ACC112 (cell line): Measurements from ENCODE around the gene FN1.

Source experiments
- H2AFZ ChIP-seq: fragments of 200-600 bp; sonication (generic); one replicate; pipeline ENCODE4 v1.6.0; 2017; ENCODE audit warnings: antibody characterized with exemption, low read length; ENCODE audit not compliant: unreplicated experiment
- H3K27ac ChIP-seq: fragments of 200-600 bp; sonication (generic); 2 replicates; pipeline ENCODE4 v1.5.1; 2014; ENCODE audit warnings: low read depth, mild to moderate bottlenecking, antibody characterized with exemption, low read length, moderate library complexity
- H3K27me3 ChIP-seq: fragments of 200-600 bp; sonication (generic); 2 replicates; pipeline ENCODE4 v1.6.1; 2014; ENCODE audit warnings: mild to moderate bottlenecking, antibody characterized with exemption, low read length, moderate library complexity, mixed read lengths; ENCODE audit not compliant: insufficient read depth
- H3K36me3 ChIP-seq: fragments of 200-600 bp; sonication (generic); 2 replicates; pipeline ENCODE4 v1.6.1; 2016; ENCODE audit warnings: mild to moderate bottlenecking, antibody characterized with exemption, low read length, moderate library complexity, mixed read lengths; ENCODE audit not compliant: insufficient read depth
- H3K4me1 ChIP-seq: fragments of 200-600 bp; sonication (generic); one replicate; pipeline ENCODE4 v1.6.1; 2016; ENCODE audit warnings: low read length, mixed read lengths; ENCODE audit not compliant: insufficient read depth, unreplicated experiment, control insufficient read depth
- H3K4me3 ChIP-seq: fragments of 200-600 bp; sonication (generic); 2 replicates; pipeline ENCODE4 v1.5.1; 2014; ENCODE audit warnings: mild to moderate bottlenecking, low read depth, low read length
- H3K79me2 ChIP-seq: fragments of 200-600 bp; sonication (generic); one replicate; pipeline ENCODE4 v1.6.0; 2016; ENCODE audit warnings: low read length; ENCODE audit not compliant: control insufficient read depth, unreplicated experiment, insufficient read depth

Gene FN1

DNA sequence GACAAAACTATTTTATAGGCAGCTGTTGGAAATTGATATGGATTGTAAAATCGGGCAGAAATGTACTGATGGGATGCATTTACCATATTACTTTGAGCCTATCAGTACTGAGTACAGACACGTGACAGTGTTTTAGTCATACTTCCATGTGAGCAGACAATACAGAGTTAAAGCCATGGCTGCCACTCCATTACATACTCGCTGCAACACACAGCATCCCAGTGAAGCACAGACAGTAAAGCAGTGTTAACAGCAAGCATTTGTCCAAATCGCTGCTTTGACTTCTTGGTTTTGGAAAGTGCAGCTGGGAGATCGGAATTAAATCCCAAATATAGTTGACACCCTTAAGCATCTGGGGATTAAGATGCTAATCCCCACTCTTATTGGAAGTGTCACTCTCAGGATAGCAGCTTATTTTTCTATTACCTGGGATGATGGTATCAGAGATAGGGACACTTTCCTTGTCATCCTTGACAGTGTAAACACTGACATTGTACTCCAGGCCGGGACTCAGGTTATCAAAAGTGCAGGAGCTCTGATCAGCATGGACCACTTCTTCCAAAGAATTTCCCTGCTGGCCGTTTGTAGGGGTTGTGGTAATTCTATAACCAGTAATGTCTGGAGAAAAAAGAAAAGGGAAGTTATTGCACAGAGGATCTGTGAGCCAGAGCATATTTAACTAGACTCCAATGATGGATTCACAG is 41.6 kb downstream of the FN1 start:
- Histone ChIP-seq H3K4me1 (peaks cover 39% of the 10 kb centered on the region), H3K79me2 (peaks cover 46% of the 10 kb centered on the region), H3K4me3 (no peak overlapping the region), H2AFZ (no peak overlapping the region), H3K27ac (peak overlapping the region; percentile 69), H3K27me3 (no peaks in the 10 kb centered on the region), H3K36me3 (peaks cover 84% of the 10 kb centered on the region)

DNA sequence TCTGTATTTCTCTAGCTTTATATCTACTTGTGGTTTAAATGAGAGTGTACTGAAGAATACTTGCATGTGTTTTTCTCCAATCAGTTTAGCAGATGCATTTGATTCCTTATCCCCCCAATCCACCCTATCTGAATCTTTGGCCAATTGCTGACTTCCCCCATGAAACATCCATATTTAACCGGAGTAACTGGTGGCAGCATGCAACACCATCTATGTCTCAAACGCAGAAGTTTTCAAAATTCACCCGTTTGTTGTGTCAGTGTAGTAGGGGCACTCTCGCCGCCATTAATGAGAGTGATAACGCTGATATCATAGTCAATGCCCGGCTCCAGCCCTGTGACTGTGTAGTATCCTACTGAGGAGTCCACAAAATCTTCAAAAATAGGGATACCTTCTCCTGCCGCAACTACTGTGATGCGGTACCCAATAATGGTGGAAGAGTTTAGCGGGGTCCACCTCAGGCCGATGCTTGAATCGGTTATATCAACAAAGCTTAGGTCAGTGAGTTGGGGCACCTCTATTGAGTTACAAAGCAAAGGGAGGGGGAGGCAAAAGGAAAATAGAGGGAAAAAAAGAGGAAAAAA is 43.1 kb downstream of the FN1 start:
- H3K27me3 ChIP-seq, result no peaks in the 10 kb centered on the region
- H3K4me1 ChIP-seq, result peaks cover 25% of the 10 kb centered on the region
- no peak overlapping the region for H2AFZ ChIP-seq
- H3K4me3 ChIP-seq, result no peak overlapping the region
- peaks cover 78% of the 10 kb centered on the region for H3K36me3 ChIP-seq
- H3K79me2 ChIP-seq, result peaks cover 42% of the 10 kb centered on the region
- H3K27ac ChIP-seq, result peak overlapping the region; percentile 28

DNA sequence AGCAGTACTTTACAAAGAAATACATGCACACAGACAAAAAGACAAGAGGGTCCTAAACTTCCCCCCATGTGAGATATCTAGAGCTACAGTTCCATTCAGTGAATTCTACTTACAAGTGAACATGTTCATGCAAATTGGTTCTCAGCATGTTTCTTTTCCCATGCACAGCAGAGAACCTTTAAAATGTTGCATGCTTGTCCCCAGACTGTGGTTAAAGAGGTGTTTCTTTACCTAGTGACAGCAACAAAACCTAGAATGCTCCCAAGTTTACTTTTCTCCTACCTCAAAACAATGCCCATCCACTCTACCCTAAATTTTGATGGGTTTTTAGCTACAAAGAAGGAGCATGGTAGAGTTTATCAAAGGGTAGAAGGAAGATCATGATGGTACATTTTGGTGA is 43.7 kb downstream of the FN1 start:
- Histone ChIP-seq H3K27ac (peak overlapping the region; percentile 28), H3K79me2 (peaks cover 37% of the 10 kb centered on the region), H3K4me1 (peaks cover 18% of the 10 kb centered on the region), H3K27me3 (no peaks in the 10 kb centered on the region), H3K36me3 (peaks cover 78% of the 10 kb centered on the region), H2AFZ (no peak overlapping the region), H3K4me3 (no peak overlapping the region)

DNA sequence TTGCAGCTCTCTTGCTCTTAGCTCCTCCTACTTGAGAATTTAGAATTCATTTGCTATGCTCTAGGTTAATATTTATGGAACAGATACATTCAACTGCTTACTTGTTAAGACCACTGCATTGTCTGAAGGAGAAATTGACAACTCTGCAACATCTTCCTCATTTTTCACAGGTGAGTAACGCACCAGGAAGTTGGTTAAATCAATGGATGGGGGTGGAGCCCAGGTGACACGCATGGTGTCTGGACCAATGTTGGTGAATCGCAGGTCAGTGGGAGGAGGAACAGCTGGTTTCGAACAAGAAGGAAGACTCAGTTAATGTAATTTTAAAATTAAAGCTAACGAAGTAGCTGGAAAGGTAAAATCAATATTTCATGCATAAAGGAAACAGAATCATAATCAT is 44.3 kb downstream of the FN1 start:
- peaks cover 79% of the 10 kb centered on the region for H3K36me3 ChIP-seq
- H3K4me1 ChIP-seq, result peaks cover 12% of the 10 kb centered on the region
- peak overlapping the region; percentile 13 for H3K27ac ChIP-seq
- no peak overlapping the region for H3K4me3 ChIP-seq
- H3K79me2 ChIP-seq, result peaks cover 39% of the 10 kb centered on the region
- no peaks in the 10 kb centered on the region for H3K27me3 ChIP-seq
- no peak overlapping the region for H2AFZ ChIP-seq

DNA sequence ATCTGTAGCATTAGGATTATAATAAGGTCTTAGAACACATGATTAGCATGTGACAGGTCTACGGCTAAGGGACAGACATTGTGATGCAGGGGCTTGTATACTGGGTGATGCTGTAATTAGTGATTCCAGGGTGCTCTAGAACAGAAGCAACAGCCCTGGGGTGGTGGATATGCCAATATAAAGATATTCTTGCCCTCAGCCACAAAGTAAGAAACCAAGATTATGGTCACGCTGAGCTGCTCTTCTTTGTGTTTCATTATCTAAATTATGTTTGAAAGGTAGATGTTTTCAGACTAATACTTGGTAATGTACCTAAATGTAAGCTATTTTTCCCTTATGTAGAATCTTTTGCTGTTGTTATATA is 45.3 kb downstream of the FN1 start:
- Histone ChIP-seq H3K4me3 (no peak overlapping the region), H3K27me3 (no peaks in the 10 kb centered on the region), H3K4me1 (peaks cover 10% of the 10 kb centered on the region), H3K79me2 (peaks cover 37% of the 10 kb centered on the region), H3K27ac (peak overlapping the region; percentile 13; the same call in 1 of the 2 replicates), H3K36me3 (peaks cover 78% of the 10 kb centered on the region), H2AFZ (no peak overlapping the region)

DNA sequence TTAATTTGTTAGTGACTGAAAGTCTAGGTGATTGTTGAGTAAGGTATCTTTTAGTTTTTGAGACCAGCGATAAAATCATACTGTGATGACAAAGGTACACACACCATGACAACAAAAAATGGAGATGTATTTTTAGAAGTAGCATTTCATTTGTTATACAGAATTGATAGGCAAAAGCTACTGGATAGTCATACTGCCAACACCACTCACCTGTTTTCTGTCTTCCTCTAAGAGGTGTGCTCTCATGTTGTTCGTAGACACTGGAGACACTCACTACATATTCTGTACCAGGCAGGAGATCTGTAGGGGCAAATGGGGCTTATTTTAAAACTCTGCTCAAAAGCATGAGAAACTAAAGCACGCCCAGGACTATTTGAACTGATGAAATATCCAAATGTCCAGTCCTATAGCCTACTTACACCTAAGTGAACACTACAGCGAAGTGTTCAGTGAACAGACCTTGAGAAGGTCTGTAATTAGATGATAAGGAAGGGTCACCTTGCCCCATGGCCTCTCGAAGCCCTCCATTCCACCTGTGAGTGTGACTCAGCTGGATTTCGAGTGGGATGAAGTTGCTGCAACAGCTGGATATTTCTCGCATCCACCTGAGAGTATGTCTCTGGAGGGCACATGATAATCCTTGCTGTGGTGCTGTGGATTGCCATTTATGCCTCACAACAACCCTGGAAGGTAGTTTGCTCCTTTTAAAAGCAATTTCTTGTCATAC is 47.7 kb downstream of the FN1 start:
- Histone ChIP-seq H2AFZ (no peak overlapping the region), H3K27me3 (no peaks in the 10 kb centered on the region), H3K36me3 (peaks cover 73% of the 10 kb centered on the region), H3K79me2 (peaks cover 31% of the 10 kb centered on the region), H3K4me3 (no peak overlapping the region), H3K27ac (peak overlapping the region; percentile 33), H3K4me1 (no peaks in the 10 kb centered on the region)

DNA sequence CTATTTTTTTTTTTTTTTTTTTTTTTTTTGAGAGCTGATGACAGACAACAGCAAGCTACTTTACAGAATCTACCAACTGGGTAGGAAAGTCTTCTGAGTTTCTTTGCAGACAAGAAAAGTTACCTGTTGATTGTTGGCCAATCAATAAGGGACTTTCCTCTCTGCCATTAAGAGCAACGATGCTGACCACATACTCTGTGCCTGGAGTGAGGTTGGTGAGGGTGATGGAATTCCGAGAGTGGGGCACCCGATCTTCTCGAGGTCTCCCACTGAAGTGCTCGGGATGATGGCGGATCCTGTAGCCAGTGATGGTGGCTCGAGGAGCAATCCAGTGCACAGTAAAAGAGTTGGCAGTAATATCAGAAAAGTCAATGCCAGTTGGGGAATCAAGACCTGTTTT is 49.3 kb downstream of the FN1 start:
- Histone ChIP-seq H3K27ac (peak overlapping the region; percentile 9; the same call in 1 of the 2 replicates), H3K4me1 (no peaks in the 10 kb centered on the region), H3K36me3 (peaks cover 74% of the 10 kb centered on the region), H2AFZ (no peak overlapping the region), H3K79me2 (peaks cover 24% of the 10 kb centered on the region), H3K4me3 (no peak overlapping the region), H3K27me3 (no peaks in the 10 kb centered on the region)

DNA sequence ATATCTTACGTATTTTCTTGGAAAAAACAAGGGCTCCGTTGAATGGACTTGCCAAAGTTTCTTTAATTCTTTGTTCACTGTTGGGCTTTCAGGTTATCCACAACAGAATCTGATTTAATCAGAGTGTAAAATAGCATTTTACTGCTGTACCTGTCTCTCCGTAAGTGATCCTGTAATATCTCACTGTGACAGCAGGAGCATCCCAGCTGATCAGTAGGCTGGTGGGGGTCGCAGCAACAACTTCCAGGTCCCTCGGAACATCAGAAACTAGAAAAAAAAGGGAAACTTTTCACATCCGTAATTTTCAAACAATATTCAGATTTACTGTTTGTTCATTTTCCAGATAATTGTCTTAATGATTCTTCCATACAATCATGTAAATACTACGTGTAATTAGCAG is 51.2 kb downstream of the FN1 start:
- Histone ChIP-seq H3K4me1 (no peaks in the 10 kb centered on the region), H3K36me3 (peaks cover 78% of the 10 kb centered on the region), H3K27ac (peak overlapping the region; percentile 38), H2AFZ (no peak overlapping the region), H3K79me2 (peaks cover 17% of the 10 kb centered on the region), H3K4me3 (no peak overlapping the region), H3K27me3 (no peaks in the 10 kb centered on the region)

DNA sequence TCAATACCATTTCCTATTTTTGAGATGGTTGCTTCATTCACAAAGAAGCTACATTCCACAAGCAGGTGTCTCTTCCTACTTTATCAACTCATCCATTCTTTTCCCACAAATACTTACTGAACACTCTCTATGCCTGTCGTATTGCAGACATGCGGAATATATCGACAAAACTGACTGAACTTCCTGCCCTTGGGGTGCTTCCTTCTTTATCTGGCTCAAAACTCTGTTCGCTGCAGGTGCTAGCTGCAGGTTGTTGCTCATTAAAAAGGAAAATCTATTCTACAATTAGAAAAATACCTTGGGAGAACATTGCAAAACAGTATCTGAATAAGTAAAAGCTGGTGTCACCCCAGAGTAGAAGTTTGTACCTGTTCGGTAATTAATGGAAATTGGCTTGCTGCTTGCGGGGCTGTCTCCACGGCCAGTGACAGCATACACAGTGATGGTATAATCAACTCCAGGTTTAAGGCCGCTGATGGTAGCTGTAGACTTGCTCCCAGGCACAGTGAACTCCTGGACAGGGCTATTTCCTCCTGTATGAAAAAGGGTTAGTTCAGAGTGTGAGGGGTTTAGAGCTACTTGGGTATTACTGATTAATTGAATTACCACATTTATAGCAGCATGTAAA is 52.1 kb downstream of the FN1 start:
- no peak overlapping the region for H3K4me3 ChIP-seq
- H2AFZ ChIP-seq, result no peak overlapping the region
- H3K4me1 ChIP-seq, result peaks cover 3% of the 10 kb centered on the region
- H3K79me2 ChIP-seq, result peaks cover 20% of the 10 kb centered on the region
- H3K36me3 ChIP-seq, result peaks cover 87% of the 10 kb centered on the region
- H3K27ac ChIP-seq, result peak overlapping the region; percentile 38
- H3K27me3 ChIP-seq, result no peaks in the 10 kb centered on the region

DNA sequence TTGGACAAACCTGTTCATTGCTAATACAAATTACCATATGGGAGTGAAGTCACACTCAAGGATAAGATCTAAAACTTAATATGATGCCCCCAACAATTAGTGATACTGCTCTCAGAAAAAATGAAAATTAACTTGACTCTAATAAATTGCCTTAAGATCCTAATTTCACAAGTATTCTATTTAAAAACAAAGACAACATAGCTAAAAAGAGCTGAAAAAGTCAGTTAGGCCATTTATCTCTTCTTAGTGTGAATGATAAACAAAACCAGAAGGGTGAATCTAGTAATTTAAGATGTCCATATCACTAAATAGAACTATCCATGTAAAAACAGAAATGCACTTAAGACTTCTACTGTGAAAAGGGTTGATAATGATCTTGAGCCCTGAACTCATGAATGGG is 53.4 kb downstream of the FN1 start:
- Histone ChIP-seq H3K27ac (0 out of 2 replicates have a peak overlapping the region, but pooled peaks have one; percentile 24), H2AFZ (no peak overlapping the region), H3K27me3 (no peaks in the 10 kb centered on the region), H3K4me1 (peaks cover 12% of the 10 kb centered on the region), H3K79me2 (peaks cover 17% of the 10 kb centered on the region), H3K36me3 (peaks cover 87% of the 10 kb centered on the region), H3K4me3 (no peak overlapping the region)
